Activated CD8-positive, alpha-beta T cell treated with anti-CD3 and anti-CD28 coated beads, Interleukin-2, amount 10 ng/mL, durations not matched to agents 7 days and 5 days (primary cell): Measurements from ENCODE around the gene HOXD13. TPM values are rescaled to one million over a fixed set of nuclear protein-coding genes. Genes with fewer than 3 reads are reported as not detected.

ENCODE experiments used
- ATAC-seq: fragments of 150-1000 bp; cut with Tn5 transposase; one replicate; pipeline ENCODE4 v1.10.0; 2021; ENCODE audit warnings: moderate library complexity
- CTCF ChIA-PET: fragments of 350-600 bp; sonication (Branson Sonifier 250); formaldehyde crosslinking; loops from one replicate; lab custom pipeline; 2021; ENCODE audit warnings: antibody characterized with exemption; lab: Charles Lee
- POLR2A ChIA-PET: fragments of 350-600 bp; sonication (Branson Sonifier 250); formaldehyde crosslinking; loops from one replicate; lab custom pipeline; 2021; ENCODE audit warnings: antibody characterized with exemption; lab: Charles Lee
- DNase-seq: peaks from one replicate; pipeline ENCODE4 v3.0.0-alpha.2; 2020
- H3K27ac Mint-ChIP-seq: one replicate; pipeline ENCODE4 v1.8.0; 2021; ENCODE audit warnings: mild to moderate bottlenecking, mixed read lengths
- H3K27me3 Mint-ChIP-seq: one replicate; pipeline ENCODE4 v1.8.0; 2021; ENCODE audit warnings: low read depth, mixed read lengths
- H3K36me3 Mint-ChIP-seq: one replicate; pipeline ENCODE4 v1.8.0; 2021; ENCODE audit warnings: low read depth, mixed read lengths
- H3K4me1 Mint-ChIP-seq: one replicate; pipeline ENCODE4 v1.8.0; 2021; ENCODE audit warnings: low read depth, mixed read lengths
- H3K4me3 Mint-ChIP-seq: one replicate; pipeline ENCODE4 v1.8.0; 2021; ENCODE audit warnings: mild to moderate bottlenecking, mixed read lengths
- H3K9me3 Mint-ChIP-seq: one replicate; pipeline ENCODE4 v1.8.0; 2022; ENCODE audit warnings: mixed read lengths; ENCODE audit not compliant: insufficient read depth
- total RNA-seq, 2 experiments: library from RNA; stranded (reverse); gene quantifications; one replicate each; pipeline ENCODE4 v1.2.3, GENCODE V29; 2021

The HOXD13 gene
- total RNA-seq, 2 experiments from 2014 or later, result not detected

- H3K27ac Mint-ChIP-seq, result no peak overlapping the region
- peaks cover 7% of the 10 kb centered on the region for H3K36me3 Mint-ChIP-seq
- H3K9me3 Mint-ChIP-seq, result no peaks in the 10 kb centered on the region
- DNase-seq (no peak), ATAC-seq (no peak)
- ChIA-PET CTCF (interaction anchor here (0.8 to 1.1 kb wide), 4 partner anchors 21 to 52 kb away, joined by 3 read pairs; no protein-coding TSS in a partner anchor), POLR2A (interaction anchor here (0.6 kb wide), 1 partner anchor 10 kb away, joined by 3 read pairs; no protein-coding TSS in a partner anchor)
- H3K4me1 Mint-ChIP-seq, result peaks cover 7% of the 10 kb centered on the region
- H3K4me3 Mint-ChIP-seq, result no peak overlapping the region
- H3K27me3 Mint-ChIP-seq, result peaks cover 81% of the 10 kb centered on the region
Measured at GRCh38 chr2:176074919-176075425, 17.5 kb upstream of the HOXD13 start.

DNA sequence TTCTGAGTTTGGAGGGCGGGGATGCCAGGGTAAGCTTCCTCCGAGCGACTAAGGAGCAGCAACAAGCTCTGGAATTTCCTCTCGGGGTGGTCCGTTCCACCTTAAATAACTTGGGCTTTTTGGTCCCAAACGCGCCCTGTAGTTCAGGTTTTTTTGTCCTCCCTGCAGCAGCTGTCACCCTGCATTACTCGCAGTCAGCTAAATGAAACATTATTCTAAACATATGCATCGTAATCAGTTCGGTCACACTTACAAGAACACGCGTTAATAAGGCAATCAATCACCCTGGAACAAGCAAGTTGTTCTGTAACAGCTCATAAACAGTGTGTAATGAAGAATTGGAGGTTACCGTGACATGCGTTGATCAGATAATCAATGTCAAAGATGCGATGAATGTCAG lies 17.0 kb upstream of the HOXD13 start:
- no peak for DNase-seq
- H3K4me3 Mint-ChIP-seq, result no peak overlapping the region
- H3K9me3 Mint-ChIP-seq, result no peaks in the 10 kb centered on the region
- POLR2A ChIA-PET, result no interaction called here
- peaks cover 7% of the 10 kb centered on the region for H3K36me3 Mint-ChIP-seq
- no peak overlapping the region for H3K27ac Mint-ChIP-seq
- peaks cover 78% of the 10 kb centered on the region for H3K27me3 Mint-ChIP-seq
- ATAC-seq, result no peak
- H3K4me1 Mint-ChIP-seq, result peaks cover 7% of the 10 kb centered on the region
- CTCF ChIA-PET, result interaction anchor here (0.8 to 1.1 kb wide), 4 partner anchors 21 to 52 kb away, joined by 3 read pairs; no protein-coding TSS in a partner anchor

GRCh38 chr2:176076063-176076462 lies 16.5 kb upstream of the HOXD13 start:
- Mint-ChIP-seq H3K9me3 (no peaks in the 10 kb centered on the region), H3K4me3 (no peak overlapping the region), H3K27me3 (peaks cover 79% of the 10 kb centered on the region), H3K36me3 (peaks cover 9% of the 10 kb centered on the region), H3K4me1 (peaks cover 9% of the 10 kb centered on the region), H3K27ac (no peak overlapping the region)
- DNase-seq (no peak), ATAC-seq (no peak)
- POLR2A ChIA-PET, result no interaction called here
- CTCF ChIA-PET, result no interaction called here

DNA sequence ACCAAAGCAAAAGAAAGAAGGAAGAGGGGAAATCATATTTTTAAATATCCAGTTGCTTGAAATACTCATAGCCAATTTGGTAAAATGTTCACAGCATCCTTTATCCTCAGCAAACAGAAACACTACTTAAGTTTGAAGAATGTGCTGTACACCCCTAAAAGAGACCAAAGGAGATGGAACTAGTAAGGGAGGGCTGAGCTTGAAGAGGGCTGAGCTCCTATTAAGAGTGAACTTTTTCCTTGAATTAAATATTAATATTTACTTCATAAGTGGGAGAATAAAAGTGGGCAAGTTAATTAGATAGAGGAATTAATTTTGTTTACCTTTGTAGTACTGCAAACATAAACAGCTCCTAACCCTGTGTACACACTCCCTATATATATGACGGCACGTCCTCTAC lies 15.7 kb upstream of the HOXD13 start:
- H3K4me3 Mint-ChIP-seq, result no peak overlapping the region

GRCh38 chr2:176078541-176079284 lies 13.8 kb upstream of the HOXD13 start:
- H3K27me3 Mint-ChIP-seq, result peaks cover 76% of the 10 kb centered on the region
- ChIA-PET POLR2A (no interaction called here), CTCF (interaction anchor here (0.8 kb wide), 1 partner anchor 388 kb away, joined by 4 read pairs; no protein-coding TSS in a partner anchor)
- H3K4me3 Mint-ChIP-seq, result peak overlapping the region; percentile 54
- peaks cover 19% of the 10 kb centered on the region for H3K36me3 Mint-ChIP-seq
- DNase-seq, result no peak
- H3K27ac Mint-ChIP-seq, result peak overlapping the region; percentile 70
- H3K4me1 Mint-ChIP-seq, result peaks cover 12% of the 10 kb centered on the region
- peaks cover 2% of the 10 kb centered on the region for H3K9me3 Mint-ChIP-seq
- no peak for ATAC-seq

More for the DNA sequence above, 15.7 kb upstream of the HOXD13 start:
- peaks cover 14% of the 10 kb centered on the region for H3K36me3 Mint-ChIP-seq
- H3K9me3 Mint-ChIP-seq, result no peaks in the 10 kb centered on the region
- CTCF ChIA-PET, result no interaction called here
- ATAC-seq (no peak), DNase-seq (no peak)
- H3K4me1 Mint-ChIP-seq, result peaks cover 12% of the 10 kb centered on the region
- H3K27me3 Mint-ChIP-seq, result peaks cover 78% of the 10 kb centered on the region
- no peak overlapping the region for H3K27ac Mint-ChIP-seq
- POLR2A ChIA-PET, result no interaction called here

DNA sequence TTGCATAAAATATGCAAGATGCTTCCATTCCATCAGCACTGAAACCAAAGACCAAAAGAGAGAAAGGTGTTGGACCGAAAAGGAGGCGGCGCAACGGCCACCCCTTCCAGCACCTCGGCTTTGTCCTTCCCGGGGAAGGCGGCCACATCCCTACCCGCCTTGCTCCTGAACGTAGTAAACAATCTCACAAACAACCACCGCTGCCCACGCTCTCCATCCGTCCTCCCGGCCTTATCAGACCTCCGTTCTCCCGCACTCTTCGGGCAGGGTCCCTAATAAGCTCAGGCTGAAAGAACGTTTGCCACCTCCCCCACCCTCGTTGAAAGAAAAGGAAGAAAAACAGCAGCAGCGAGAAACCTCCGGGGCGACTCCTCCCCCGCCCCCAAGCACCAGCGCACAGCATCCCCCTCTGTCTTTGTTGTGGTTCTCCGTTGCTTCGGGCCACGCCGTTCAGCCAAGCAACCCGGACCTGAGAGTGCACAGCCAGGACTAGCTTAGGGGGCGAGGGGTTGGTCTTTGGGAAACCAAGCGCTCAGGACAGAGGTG lies 13.2 kb upstream of the HOXD13 start:
- Mint-ChIP-seq H3K36me3 (peaks cover 21% of the 10 kb centered on the region), H3K27me3 (peaks cover 76% of the 10 kb centered on the region), H3K4me1 (peaks cover 12% of the 10 kb centered on the region), H3K27ac (peak overlapping the region; percentile 70), H3K9me3 (peaks cover 7% of the 10 kb centered on the region), H3K4me3 (peak overlapping the region; percentile 54)
- DNase-seq, result no peak
- ChIA-PET CTCF (interaction anchor here (0.8 kb wide), 1 partner anchor 389 kb away, joined by 4 read pairs; no protein-coding TSS in a partner anchor), POLR2A (no interaction called here)
- no peak for ATAC-seq

- H3K27ac Mint-ChIP-seq, result peak overlapping the region; percentile 70
- peaks cover 21% of the 10 kb centered on the region for H3K36me3 Mint-ChIP-seq
- ChIA-PET CTCF (interaction anchor here (0.8 kb wide), 1 partner anchor 390 kb away, joined by 4 read pairs; no protein-coding TSS in a partner anchor), POLR2A (no interaction called here)
- peaks cover 7% of the 10 kb centered on the region for H3K9me3 Mint-ChIP-seq
- ATAC-seq, result no peak
- H3K4me3 Mint-ChIP-seq, result peak overlapping the region; percentile 54
- peaks cover 76% of the 10 kb centered on the region for H3K27me3 Mint-ChIP-seq
- peaks cover 12% of the 10 kb centered on the region for H3K4me1 Mint-ChIP-seq
- DNase-seq, result no peak
Measured at GRCh38 chr2:176079831-176080539, 12.5 kb upstream of the HOXD13 start.

- peaks cover 7% of the 10 kb centered on the region for H3K9me3 Mint-ChIP-seq
- H3K4me1 Mint-ChIP-seq, result peaks cover 12% of the 10 kb centered on the region
- peaks cover 74% of the 10 kb centered on the region for H3K27me3 Mint-ChIP-seq
- peak overlapping the region; percentile 72 for H3K27ac Mint-ChIP-seq
- H3K36me3 Mint-ChIP-seq, result peaks cover 21% of the 10 kb centered on the region
- H3K4me3 Mint-ChIP-seq, result peak overlapping the region; percentile 56
- ATAC-seq (no peak), DNase-seq (peak; percentile 21)
- ChIA-PET POLR2A (no interaction called here), CTCF (no interaction called here)
Measured at GRCh38 chr2:176080540-176081375, 11.8 kb upstream of the HOXD13 start.

- CTCF ChIA-PET, result interaction anchor here (1.6 kb wide), 1 partner anchor 23 kb away, joined by 4 read pairs; no protein-coding TSS in a partner anchor
- peaks cover 72% of the 10 kb centered on the region for H3K27me3 Mint-ChIP-seq
- peak overlapping the region; percentile 56 for H3K4me3 Mint-ChIP-seq
- peaks cover 7% of the 10 kb centered on the region for H3K9me3 Mint-ChIP-seq
- H3K27ac Mint-ChIP-seq, result peak overlapping the region; percentile 72
- POLR2A ChIA-PET, result no interaction called here
- DNase-seq, result peak; percentile 16
- H3K36me3 Mint-ChIP-seq, result peaks cover 21% of the 10 kb centered on the region
- ATAC-seq, result no peak
- peaks cover 14% of the 10 kb centered on the region for H3K4me1 Mint-ChIP-seq
Measured at GRCh38 chr2:176081376-176081836, 11.1 kb upstream of the HOXD13 start.

GRCh38 chr2:176081837-176082524 lies 10.5 kb upstream of the HOXD13 start:
- peak overlapping the region; percentile 32 for H3K4me3 Mint-ChIP-seq
- peaks cover 22% of the 10 kb centered on the region for H3K36me3 Mint-ChIP-seq
- peaks cover 7% of the 10 kb centered on the region for H3K9me3 Mint-ChIP-seq
- peaks cover 15% of the 10 kb centered on the region for H3K4me1 Mint-ChIP-seq
- DNase-seq (peak; percentile 22), ATAC-seq (no peak)
- H3K27ac Mint-ChIP-seq, result peak overlapping the region; percentile 72
- ChIA-PET POLR2A (no interaction called here), CTCF (interaction anchor here (0.9 to 1.6 kb wide), 3 partner anchors 8 to 45 kb away, joined by 3 to 4 read pairs (median 4); no protein-coding TSS in a partner anchor)
- peaks cover 75% of the 10 kb centered on the region for H3K27me3 Mint-ChIP-seq
